ENCODE results near the gene RAB31. TPM values are rescaled to one million over a fixed set of nuclear protein-coding genes. Genes with fewer than 3 reads are reported as not detected.

Gene RAB31
- polyA plus RNA-seq, 2 of the 4 experiments (the other 2 are of a cell fraction) = 16.9 to 46.3 TPM

GRCh38 chr18:9878095-9878494 is 170.0 kb downstream of the RAB31 start:
- ATAC-seq (no peak), DNase-seq (ENCODE audit: low read depth in 1 of 2, low spot score in 1 of 2) (no peak), FAIRE-seq (no peak)
- ChIA-PET POLR2A (interaction anchor here (1.2 kb wide), 1 partner anchor 21 kb away, joined by 6 read pairs; no protein-coding TSS in a partner anchor), CTCF (no interaction called here)
- TF ChIP-seq EHMT2 (IDR thresholded peaks at IDR 0.05; ENCODE audit: low read depth) = no peak
- TF ChIP-seq NFE2L2 (conservative IDR thresholded peaks at IDR 0.05; ENCODE audit: low read length) = no peak
- TF ChIP-seq PHF8 (IDR thresholded peaks at IDR 0.05; ENCODE audit: borderline replicate concordance, low read depth) = no peak
- TF ChIP-seq SMC3 (IDR thresholded peaks at IDR 0.05) = no peak
- no peak for TF ChIP-seq POLR2A (IDR thresholded peaks at IDR 0.05; ENCODE audit: low read length)
- TF ChIP-seq SREBF2 (IDR thresholded peaks at IDR 0.05) = no peak
- TF ChIP-seq CHD2 (IDR thresholded peaks at IDR 0.05; ENCODE audit: low read length, partially characterized antibody) = no peak
- TF ChIP-seq ESRRA (IDR thresholded peaks at IDR 0.05; ENCODE audit: borderline replicate concordance, low read length) = no peak
- no peak for TF ChIP-seq CHD4 (IDR thresholded peaks at IDR 0.05; ENCODE audit: borderline replicate concordance)
- no peak for TF ChIP-seq NPAS2 (CRISPR knock-in tag; IDR thresholded peaks at IDR 0.05; ENCODE audit: borderline replicate concordance)
- TF ChIP-seq NR3C1 (IDR thresholded peaks at IDR 0.05) = no peak
- TF ChIP-seq HMGXB4 (CRISPR knock-in tag; IDR thresholded peaks at IDR 0.05; ENCODE audit: borderline replicate concordance) = no peak
- TF ChIP-seq PBX3 (IDR thresholded peaks at IDR 0.05) = no peak
- no peak for TF ChIP-seq HES2 (IDR thresholded peaks at IDR 0.05)
- no peak for TF ChIP-seq FOSB (CRISPR knock-in tag; IDR thresholded peaks at IDR 0.05)
- TF ChIP-seq ZC3H11A (IDR thresholded peaks at IDR 0.05) = no peak
- TF ChIP-seq CBX8 (IDR thresholded peaks at IDR 0.05) = no peak
- TF ChIP-seq BHLHE40 (IDR thresholded peaks at IDR 0.05; ENCODE audit: low read depth, low read length) = no peak
- TF ChIP-seq JUNB (IDR thresholded peaks at IDR 0.05) = no peak
- Histone ChIP-seq H3K4me1 (peaks cover 27% of the 10 kb centered on the region), H3K9me3 (no peaks in the 10 kb centered on the region), H3K4me2 (peak overlapping the region; percentile 85; the same call in 2 of the 3 replicates), H3K4me3 (no peak overlapping the region), H3K27ac (peak overlapping the region in 1 of 2 experiments; percentile 93; a peak in 2 of 6 replicates)
- 95% methylated on average over 1 of the region's 1 CpG for WGBS (ENCODE audit: missing lambda C conversion rate)

- 88% methylated on average over 6 of the region's 6 CpGs for WGBS (ENCODE audit: missing lambda C conversion rate)
- H3K9me3 ChIP-seq = no peaks in the 10 kb centered on the region
- FAIRE-seq = no peak
- no peak overlapping the region for H3K4me3 ChIP-seq
- no peak for TF ChIP-seq RARB (CRISPR knock-in tag; IDR thresholded peaks at IDR 0.05)
- TF ChIP-seq CHD4 (IDR thresholded peaks at IDR 0.05; ENCODE audit: borderline replicate concordance) = no peak
- TF ChIP-seq EHMT2 (IDR thresholded peaks at IDR 0.05; ENCODE audit: low read depth) = no peak
- POLR2A ChIA-PET = no interaction called here
- H3K4me2 ChIP-seq = no peak overlapping the region
- peak overlapping the region; percentile 4 to 72; a peak in 4 of 6 replicates for H3K27ac ChIP-seq
- CTCF ChIA-PET = no interaction called here
- no peak for ATAC-seq
- H3K4me1 ChIP-seq = peaks cover 27% of the 10 kb centered on the region
- DNase-seq (ENCODE audit: low read depth in 1 of 2, low spot score in 1 of 2) = no peak
Measured at GRCh38 chr18:9878783-9879242, 170.7 kb downstream of the RAB31 start.

- H3K4me3 ChIP-seq = no peak overlapping the region
- no peak for FAIRE-seq
- no peaks in the 10 kb centered on the region for H3K9me3 ChIP-seq
- ChIA-PET POLR2A (no interaction called here), CTCF (interaction anchor here (1.2 kb wide), 1 partner anchor 9 kb away, joined by 3 read pairs; no protein-coding TSS in a partner anchor)
- no peak for ATAC-seq
- H3K27ac ChIP-seq = no peak overlapping the region
- TF ChIP-seq FOXS1 (CRISPR knock-in tag; IDR thresholded peaks at IDR 0.05) (no peak), RFX5 (IDR thresholded peaks at IDR 0.05) (no peak), ZFP36 (IDR thresholded peaks at IDR 0.05; ENCODE audit: borderline replicate concordance, partially characterized antibody) (no peak), EHMT2 (IDR thresholded peaks at IDR 0.05; ENCODE audit: low read depth) (no peak), CHD2 (IDR thresholded peaks at IDR 0.05; ENCODE audit: low read length, partially characterized antibody) (no peak), FOSL2 (IDR thresholded peaks at IDR 0.05) (no peak), FOSL2 (CRISPR knock-in tag; IDR thresholded peaks at IDR 0.05) (no peak), USF2 (IDR thresholded peaks at IDR 0.05) (no peak), SMC3 (IDR thresholded peaks at IDR 0.05) (no peak), RARB (CRISPR knock-in tag; IDR thresholded peaks at IDR 0.05) (no peak), KDM5A (IDR thresholded peaks at IDR 0.05) (no peak), EP300 (IDR thresholded peaks at IDR 0.05) (no peak)
- H3K4me1 ChIP-seq = no peaks in the 10 kb centered on the region
- no peak overlapping the region for H3K4me2 ChIP-seq
- DNase-seq (ENCODE audit: low read depth in 1 of 2, low spot score in 1 of 2) = no peak
- WGBS (ENCODE audit: missing lambda C conversion rate) = 85% methylated on average over 6 of the region's 6 CpGs
Measured at GRCh38 chr18:9884090-9884489, 176.0 kb downstream of the RAB31 start.

All from A549 (cell line).